ENCODE results near the gene EVC.
"Not testable (repeated sequence)": the region's sequence is repeated elsewhere in the genome, so short reads cannot be mapped to it uniquely, and the experiment has no call there.

Gene EVC

GRCh38 chr4:5854929-5855328 is 143.9 kb downstream of the EVC start:
- Mint-ChIP-seq H3K27me3 (peaks cover 13% of the 10 kb centered on the region), H3K27ac (no peak overlapping the region), H3K9me3 (no peaks in the 10 kb centered on the region), H3K36me3 (ENCODE audit: low read depth) (no peaks in the 10 kb centered on the region), H3K4me1 (ENCODE audit: low read depth) (no peaks in the 10 kb centered on the region), H3K4me3 (no peak overlapping the region)

DNA sequence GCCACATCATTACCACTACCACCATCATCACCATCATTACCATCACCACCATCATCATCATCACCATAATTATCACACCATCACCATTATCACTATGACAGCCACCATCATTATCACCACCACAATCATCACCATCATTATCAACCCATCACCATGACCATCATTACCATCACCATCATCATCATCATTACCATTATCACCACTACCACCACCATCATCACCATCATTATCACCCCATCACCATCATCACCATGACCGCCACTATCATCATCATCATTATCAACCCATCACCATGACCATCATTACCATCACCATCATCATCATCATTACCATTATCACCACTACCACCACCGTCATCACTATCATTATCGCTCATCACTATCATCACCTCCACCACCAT is 145.4 kb downstream of the EVC start:
- H3K36me3 Mint-ChIP-seq (ENCODE audit: low read depth); H3K4me3 Mint-ChIP-seq; H3K9me3 Mint-ChIP-seq; H3K27ac Mint-ChIP-seq; H3K4me1 Mint-ChIP-seq (ENCODE audit: low read depth); H3K27me3 Mint-ChIP-seq: not testable (repeated sequence)

GRCh38 chr4:5857199-5857598 is 146.2 kb downstream of the EVC start:
- no peak overlapping the region for H3K4me3 Mint-ChIP-seq
- H3K27ac Mint-ChIP-seq = no peak overlapping the region
- H3K27me3 Mint-ChIP-seq = peaks cover 3% of the 10 kb centered on the region
- no peaks in the 10 kb centered on the region for H3K36me3 Mint-ChIP-seq (ENCODE audit: low read depth)
- H3K4me1 Mint-ChIP-seq (ENCODE audit: low read depth) = no peaks in the 10 kb centered on the region
- H3K9me3 Mint-ChIP-seq = no peaks in the 10 kb centered on the region

DNA sequence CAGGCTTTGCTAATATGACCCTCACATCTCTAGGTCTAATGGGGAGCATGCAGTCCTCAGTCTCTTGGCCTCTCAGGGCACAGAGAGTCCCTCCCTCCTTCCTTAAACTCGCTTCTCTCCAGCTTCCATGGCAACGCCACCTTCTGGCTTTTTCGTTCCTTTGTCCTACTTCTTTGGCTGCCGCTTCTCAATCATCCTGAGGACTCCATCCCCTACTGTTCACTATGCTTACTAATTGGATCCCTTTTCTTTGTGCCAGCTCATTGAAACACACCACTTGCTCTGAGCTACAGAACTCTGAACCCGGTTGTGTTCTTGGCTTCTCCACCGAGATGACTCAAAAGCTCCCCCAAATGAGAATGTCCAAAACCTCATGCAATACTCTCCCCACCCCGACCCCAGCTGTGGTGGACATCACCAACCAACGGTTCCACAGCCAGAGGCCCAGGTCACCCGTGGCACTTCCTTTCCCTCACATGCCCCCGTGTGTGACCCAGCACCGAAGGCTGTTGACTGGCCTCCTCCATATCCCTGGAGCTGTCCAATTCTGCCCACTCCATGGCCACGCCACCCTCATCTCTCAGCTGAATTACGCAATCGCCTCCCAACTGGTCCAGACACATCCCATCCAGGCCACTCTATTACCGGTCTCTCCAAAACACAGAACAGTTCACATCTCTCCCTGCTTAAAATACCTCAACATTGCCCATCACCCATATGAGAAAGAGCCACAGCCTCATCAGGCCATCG is 147.2 kb downstream of the EVC start:
- no peaks in the 10 kb centered on the region for H3K27me3 Mint-ChIP-seq
- H3K4me3 Mint-ChIP-seq = no peak overlapping the region
- no peaks in the 10 kb centered on the region for H3K36me3 Mint-ChIP-seq (ENCODE audit: low read depth)
- H3K4me1 Mint-ChIP-seq (ENCODE audit: low read depth) = peaks cover under 1% of the 10 kb centered on the region
- H3K9me3 Mint-ChIP-seq = no peaks in the 10 kb centered on the region
- no peak overlapping the region for H3K27ac Mint-ChIP-seq

- Mint-ChIP-seq H3K4me3 (no peak overlapping the region), H3K9me3 (no peaks in the 10 kb centered on the region), H3K27me3 (peaks cover 11% of the 10 kb centered on the region), H3K4me1 (ENCODE audit: low read depth) (peaks cover 28% of the 10 kb centered on the region), H3K27ac (no peak overlapping the region), H3K36me3 (ENCODE audit: low read depth) (no peaks in the 10 kb centered on the region)
Observed at GRCh38 chr4:5863461-5864113, 152.6 kb downstream of the EVC start.

Data from stimulated activated naive CD8-positive, alpha-beta T cell treated with anti-CD3 and anti-CD28 coated beads, Interleukin-15, Interleukin-2, amounts not matched to agents 100 ng/mL and 50 ng/mL, for 24 hours (primary cell).